Vagina (tissue), 2 donors: Measurements from ENCODE around the gene PEBP1. TPM values are rescaled to one million over a fixed set of nuclear protein-coding genes. Genes with fewer than 3 reads are reported as not detected.

Experiments
- DNase-seq, 2 donors: peaks; one replicate each; pipeline ENCODE4 v3.0.0-alpha.2; 2017; ENCODE audit errors: extremely low spot score in 2 of 2
- H3K27ac ChIP-seq: fragments of 200-600 bp; sonication (generic); one replicate; pipeline ENCODE4 v1.5.1; 2019
- H3K27me3 ChIP-seq: fragments of 200-600 bp; sonication (generic); one replicate; pipeline ENCODE4 v1.5.1; 2019
- H3K36me3 ChIP-seq, 2 donors: fragments of 200-600 bp; sonication (generic); one replicate each; pipeline ENCODE4 v1.5.1; 2017 to 2019
- H3K4me1 ChIP-seq: fragments of 200-600 bp; sonication (generic); one replicate; pipeline ENCODE4 v1.5.1; 2019
- H3K4me3 ChIP-seq, 2 donors: fragments of 200-600 bp; sonication (generic); 1 replicate in 1 of 2; 2 replicates in 1 of 2; pipeline ENCODE4 v1.5.1; 2016 to 2019
- H3K9me3 ChIP-seq: fragments of 200-600 bp; sonication (generic); one replicate; pipeline ENCODE4 v1.5.1; 2019
- POLR2A ChIP-seq, 2 donors: fragments of 450-650 bp; IDR thresholded peaks; one replicate each; pipeline ENCODE4 v1.6.1; 2017; ENCODE audit warnings: antibody characterized with exemption in 2 of 2, mild to moderate bottlenecking in 2 of 2, moderate library complexity in 2 of 2
- POLR2AphosphoS5 ChIP-seq, 2 donors: sonication (generic); formaldehyde crosslinking; IDR thresholded peaks; one replicate each; pipeline ENCODE4 v1.9.0; 2017; ENCODE audit warnings: antibody characterized with exemption in 2 of 2, mild to moderate bottlenecking in 2 of 2, low read depth in 1 of 2; ENCODE audit not compliant: insufficient read depth in 1 of 2
- intact Hi-C: fragments of 100-400 bp; cut with DNase I; formaldehyde crosslinking; loops from one replicate; pipeline ENCODE4 v1.15.1; 2023
- total RNA-seq: library from RNA; depleted of rRNA; stranded (reverse); fragments of >200 nt; gene quantifications from one replicate; pipeline ENCODE4 v1.2.3, GENCODE V29; 2016
- TF ChIP-seq, protein P1 (sequence below), 3 experiments: fragments of 450-650 bp in 2 of 3; fragments of 200-600 bp in 1 of 3; sonication (generic) in 1 of 3; IDR thresholded peaks; one replicate each; pipeline ENCODE4 v1.5.1; 2017 to 2019; ENCODE audit warnings: antibody characterized with exemption in 3 of 3, mild to moderate bottlenecking in 2 of 3, moderate library complexity in 2 of 3

The PEBP1 gene
- 167 TPM for total RNA-seq

DNA sequence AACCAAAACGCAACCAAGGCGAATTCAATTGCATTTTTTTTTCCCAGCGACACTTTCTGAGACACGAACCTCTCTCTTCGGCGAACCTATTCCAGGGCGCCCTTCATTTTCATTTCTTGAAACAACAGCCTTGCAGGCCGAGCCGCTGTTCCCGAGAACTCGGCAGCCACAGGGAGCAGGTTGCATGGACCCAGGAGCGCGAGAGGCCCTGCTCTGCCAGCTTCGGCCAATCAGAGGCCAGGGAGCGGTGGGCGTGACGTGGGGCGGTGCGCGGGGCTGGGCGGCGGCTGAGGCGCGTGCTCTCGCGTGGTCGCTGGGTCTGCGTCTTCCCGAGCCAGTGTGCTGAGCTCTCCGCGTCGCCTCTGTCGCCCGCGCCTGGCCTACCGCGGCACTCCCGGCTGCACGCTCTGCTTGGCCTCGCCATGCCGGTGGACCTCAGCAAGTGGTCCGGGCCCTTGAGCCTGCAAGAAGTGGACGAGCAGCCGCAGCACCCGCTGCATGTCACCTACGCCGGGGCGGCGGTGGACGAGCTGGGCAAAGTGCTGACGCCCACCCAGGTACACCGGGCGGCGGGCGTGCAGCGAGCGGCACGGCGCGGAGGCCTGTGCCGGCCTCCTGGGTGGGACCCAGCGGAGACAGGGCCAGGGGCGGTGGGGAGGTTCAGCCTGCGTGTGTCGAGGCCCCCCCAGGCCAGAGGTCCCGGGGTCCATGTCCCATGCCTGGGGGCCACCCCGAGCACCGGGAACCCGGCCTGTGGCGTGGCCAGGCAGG, at the start of gene PEBP1:
PEBP1 (plus strand) TSS at position 337 of the 771 bp plus-strand sequence; CDS start at position 423, 86 bp downstream.
- TF ChIP-seq POLR2A (IDR thresholded peaks at IDR 0.05) (peak in 1 of 2 donors; percentile 87), POLR2AphosphoS5 (IDR thresholded peaks at IDR 0.05; ENCODE audit: insufficient read depth in 1 of 2, low read depth in 1 of 2) (peak; percentile 85 to 95)
- TF ChIP-seq, protein P1, sequence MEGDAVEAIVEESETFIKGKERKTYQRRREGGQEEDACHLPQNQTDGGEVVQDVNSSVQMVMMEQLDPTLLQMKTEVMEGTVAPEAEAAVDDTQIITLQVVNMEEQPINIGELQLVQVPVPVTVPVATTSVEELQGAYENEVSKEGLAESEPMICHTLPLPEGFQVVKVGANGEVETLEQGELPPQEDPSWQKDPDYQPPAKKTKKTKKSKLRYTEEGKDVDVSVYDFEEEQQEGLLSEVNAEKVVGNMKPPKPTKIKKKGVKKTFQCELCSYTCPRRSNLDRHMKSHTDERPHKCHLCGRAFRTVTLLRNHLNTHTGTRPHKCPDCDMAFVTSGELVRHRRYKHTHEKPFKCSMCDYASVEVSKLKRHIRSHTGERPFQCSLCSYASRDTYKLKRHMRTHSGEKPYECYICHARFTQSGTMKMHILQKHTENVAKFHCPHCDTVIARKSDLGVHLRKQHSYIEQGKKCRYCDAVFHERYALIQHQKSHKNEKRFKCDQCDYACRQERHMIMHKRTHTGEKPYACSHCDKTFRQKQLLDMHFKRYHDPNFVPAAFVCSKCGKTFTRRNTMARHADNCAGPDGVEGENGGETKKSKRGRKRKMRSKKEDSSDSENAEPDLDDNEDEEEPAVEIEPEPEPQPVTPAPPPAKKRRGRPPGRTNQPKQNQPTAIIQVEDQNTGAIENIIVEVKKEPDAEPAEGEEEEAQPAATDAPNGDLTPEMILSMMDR (IDR thresholded peaks at IDR 0.05) = peak in 1 of 3 experiments; percentile 7
- intact Hi-C loops = loop anchor here (5.0 kb wide), 1 partner anchor 241 kb away; the partner anchor contains the start of gene SUDS3
- Histone ChIP-seq H3K27ac (peak within 1 kb of the TSS; percentile 87), H3K4me3 (peak within 1 kb of the TSS; percentile 77 to 85), H3K36me3 (peaks cover 0 to 27% of the 10 kb centered on the region in 2 donors), H3K4me1 (peaks cover 46% of the 10 kb centered on the region), H3K9me3 (no peaks in the 10 kb centered on the region), H3K27me3 (no peaks in the 10 kb centered on the region)
- DNase-seq = peak in 1 of 2 donors; percentile 93

GRCh38 chr12:118089782-118090181, 46.1 kb upstream of the PEBP1 start:
- TF ChIP-seq POLR2AphosphoS5 (IDR thresholded peaks at IDR 0.05; ENCODE audit: insufficient read depth in 1 of 2, low read depth in 1 of 2) = no peak
- TF ChIP-seq POLR2A (IDR thresholded peaks at IDR 0.05) = no peak
- TF ChIP-seq, protein P1 (IDR thresholded peaks at IDR 0.05) = no peak
- intact Hi-C loops = no loop called here
- DNase-seq = no peak
- H3K4me1 ChIP-seq = no peaks in the 10 kb centered on the region
- H3K4me3 ChIP-seq = no peak overlapping the region
- H3K36me3 ChIP-seq = peaks cover 0 to 8% of the 10 kb centered on the region in 2 donors
- no peaks in the 10 kb centered on the region for H3K9me3 ChIP-seq
- no peak overlapping the region for H3K27ac ChIP-seq
- H3K27me3 ChIP-seq = no peaks in the 10 kb centered on the region

DNA sequence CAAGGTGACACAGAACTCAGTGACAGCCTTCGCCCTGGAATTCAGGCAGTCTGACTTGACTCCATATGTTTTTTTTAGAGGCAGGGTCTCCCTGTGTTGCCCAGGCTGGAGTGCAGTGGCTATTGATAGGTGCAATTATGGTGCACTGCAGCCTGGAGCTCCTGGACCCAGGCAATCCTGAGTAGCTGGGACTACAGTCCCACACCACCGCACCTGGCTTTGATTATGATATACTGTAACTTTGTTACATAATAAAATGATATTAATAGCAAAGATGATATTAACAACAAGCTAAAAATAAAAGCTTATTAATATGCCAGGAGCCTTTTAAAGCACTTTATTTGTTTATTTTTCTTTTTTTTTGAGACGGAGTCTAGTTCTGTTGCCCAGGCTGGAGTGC, 41.9 kb upstream of the PEBP1 start:
- H3K27ac ChIP-seq = no peak overlapping the region
- H3K27me3 ChIP-seq = no peaks in the 10 kb centered on the region
- peaks cover 0 to 8% of the 10 kb centered on the region in 2 donors for H3K36me3 ChIP-seq
- H3K4me1 ChIP-seq = no peaks in the 10 kb centered on the region
- TF ChIP-seq POLR2AphosphoS5 (IDR thresholded peaks at IDR 0.05; ENCODE audit: insufficient read depth in 1 of 2, low read depth in 1 of 2) (no peak), POLR2A (IDR thresholded peaks at IDR 0.05) (no peak)
- TF ChIP-seq, protein P1 (IDR thresholded peaks at IDR 0.05) = no peak
- H3K9me3 ChIP-seq = no peaks in the 10 kb centered on the region
- no peak overlapping the region for H3K4me3 ChIP-seq
- no peak for DNase-seq
- intact Hi-C loops = no loop called here

DNA sequence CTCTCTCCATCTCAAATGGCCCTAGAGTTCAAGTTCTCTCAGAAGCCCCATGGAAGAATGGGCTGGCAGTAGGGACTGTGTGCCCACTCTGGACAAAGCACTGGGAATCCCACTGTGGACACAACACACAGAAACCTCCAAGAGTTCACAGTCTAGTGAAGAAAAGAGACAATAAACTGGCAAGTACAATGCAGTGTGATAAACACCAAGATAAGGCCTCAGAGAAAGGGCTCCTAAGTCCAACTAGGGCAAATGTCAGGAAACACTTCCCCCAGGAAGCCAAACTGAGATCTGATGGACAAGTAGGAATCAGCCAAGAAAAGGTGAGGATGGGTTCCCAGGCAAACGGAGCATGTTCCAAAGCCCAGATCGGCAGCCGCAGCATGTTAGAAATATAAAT, 37.5 kb upstream of the PEBP1 start:
- Histone ChIP-seq H3K4me1 (peaks cover 12% of the 10 kb centered on the region), H3K9me3 (no peaks in the 10 kb centered on the region), H3K36me3 (no peaks in the 10 kb centered on the region), H3K27me3 (no peaks in the 10 kb centered on the region), H3K4me3 (no peak overlapping the region), H3K27ac (no peak overlapping the region)
- TF ChIP-seq POLR2A (IDR thresholded peaks at IDR 0.05) = no peak
- no peak for TF ChIP-seq POLR2AphosphoS5 (IDR thresholded peaks at IDR 0.05; ENCODE audit: insufficient read depth in 1 of 2, low read depth in 1 of 2)
- TF ChIP-seq, protein P1 (IDR thresholded peaks at IDR 0.05) = no peak
- intact Hi-C loops = no loop called here
- DNase-seq = no peak
